ENCODE results near the gene ACOX2.

- no peak for TF ChIP-seq EZH2 (IDR thresholded peaks at IDR 0.05)
- TF ChIP-seq EZH2phosphoT487 (IDR thresholded peaks at IDR 0.05) = no peak
Observed at GRCh38 chr3:58556001-58556400, 19.0 kb upstream of the ACOX2 start.
